Lower lobe of right lung (tissue), 2 donors: Measurements from ENCODE around the gene RAD18. TPM values are rescaled to one million over a fixed set of nuclear protein-coding genes. Genes with fewer than 3 reads are reported as not detected.

Experiments
- ATAC-seq, 2 donors: fragments of 200-7000 bp; cut with Tn5 transposase; one replicate each; pipeline ENCODE4 v1.9.1; 2020 to 2022; ENCODE audit warnings: mild to moderate bottlenecking in 2 of 2, moderate library complexity in 2 of 2
- DNase-seq: peaks from one replicate; pipeline ENCODE4 v3.0.0-alpha.2; 2020
- H3K27ac ChIP-seq: fragments of 200-600 bp; one replicate; pipeline ENCODE4 v1.8.0; 2022
- H3K27me3 ChIP-seq: fragments of 200-600 bp; one replicate; pipeline ENCODE4 v1.8.0; 2022; ENCODE audit warnings: low read depth
- H3K36me3 ChIP-seq: fragments of 200-600 bp; one replicate; pipeline ENCODE4 v1.8.0; 2022; ENCODE audit warnings: mild to moderate bottlenecking
- H3K4me1 ChIP-seq: fragments of 200-600 bp; one replicate; pipeline ENCODE4 v1.8.0; 2022
- H3K4me3 ChIP-seq: fragments of 200-600 bp; one replicate; pipeline ENCODE4 v1.8.0; 2022; ENCODE audit warnings: mild to moderate bottlenecking
- H3K9me3 ChIP-seq: fragments of 200-600 bp; one replicate; pipeline ENCODE4 v1.8.0; 2022
- intact Hi-C: fragments of 100-400 bp; cut with DNase I; formaldehyde crosslinking; loops from one replicate; pipeline ENCODE4 v1.11.0; 2022
- long read RNA-seq: library from polyadenylated mRNA; unstranded; transcript quantifications from one replicate; pipeline ENCODE4 v2.0.0, GENCODE V29; 2021
- total RNA-seq: library from RNA; stranded (reverse); fragmentation: NEBNext Ultra II Directional; extraction: Animal tissue kit (Norgen Biotek cat#: 25700); gene quantifications from one replicate; pipeline ENCODE4 v1.2.1, GENCODE V29; 2021
- TF ChIP-seq, protein P1 (sequence below): fragments of 200-600 bp; IDR thresholded peaks from one replicate; pipeline ENCODE4 v1.8.0; 2022; ENCODE audit warnings: antibody characterized with exemption, mild to moderate bottlenecking
- donor health status: DM: no; HTN: yes; CAD: no; lungs with severe emphysema.

RAD18 gene
- 12.6 TPM for total RNA-seq
- long read RNA-seq, full-length matches to known transcripts = 4 of 22 reads
- long read RNA-seq, partial matches to known transcripts = 0 of 22 reads
- long read RNA-seq, other reads (novel, unspliced or antisense) = 18 of 22 reads

- ATAC-seq = peak; percentile 98
- intact Hi-C loops = no loop called here
Measured at GRCh38 chr3:8963137-8963853, at the start of gene RAD18. Gene RAD18, minus strand, starts transcription at chr3:8963472. Its CDS starts 87 bp downstream, at chr3:8963385.

GRCh38 chr3:9012521-9012920 is 49.2 kb upstream of the RAD18 start:
- ATAC-seq (no peak), DNase-seq (no peak)
- no peaks in the 10 kb centered on the region for H3K9me3 ChIP-seq
- no peaks in the 10 kb centered on the region for H3K27me3 ChIP-seq
- no peak overlapping the region for H3K27ac ChIP-seq
- intact Hi-C loops = no loop called here
- no peaks in the 10 kb centered on the region for H3K36me3 ChIP-seq
- TF ChIP-seq, protein P1, sequence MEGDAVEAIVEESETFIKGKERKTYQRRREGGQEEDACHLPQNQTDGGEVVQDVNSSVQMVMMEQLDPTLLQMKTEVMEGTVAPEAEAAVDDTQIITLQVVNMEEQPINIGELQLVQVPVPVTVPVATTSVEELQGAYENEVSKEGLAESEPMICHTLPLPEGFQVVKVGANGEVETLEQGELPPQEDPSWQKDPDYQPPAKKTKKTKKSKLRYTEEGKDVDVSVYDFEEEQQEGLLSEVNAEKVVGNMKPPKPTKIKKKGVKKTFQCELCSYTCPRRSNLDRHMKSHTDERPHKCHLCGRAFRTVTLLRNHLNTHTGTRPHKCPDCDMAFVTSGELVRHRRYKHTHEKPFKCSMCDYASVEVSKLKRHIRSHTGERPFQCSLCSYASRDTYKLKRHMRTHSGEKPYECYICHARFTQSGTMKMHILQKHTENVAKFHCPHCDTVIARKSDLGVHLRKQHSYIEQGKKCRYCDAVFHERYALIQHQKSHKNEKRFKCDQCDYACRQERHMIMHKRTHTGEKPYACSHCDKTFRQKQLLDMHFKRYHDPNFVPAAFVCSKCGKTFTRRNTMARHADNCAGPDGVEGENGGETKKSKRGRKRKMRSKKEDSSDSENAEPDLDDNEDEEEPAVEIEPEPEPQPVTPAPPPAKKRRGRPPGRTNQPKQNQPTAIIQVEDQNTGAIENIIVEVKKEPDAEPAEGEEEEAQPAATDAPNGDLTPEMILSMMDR = no peak
- H3K4me1 ChIP-seq = no peaks in the 10 kb centered on the region
- no peak overlapping the region for H3K4me3 ChIP-seq

More at GRCh38 chr3:8963137-8963853, at the start of gene RAD18:
- peaks cover 9% of the 10 kb centered on the region for H3K4me1 ChIP-seq
- H3K27ac ChIP-seq = peak within 1 kb of the TSS; percentile 84
- no peaks in the 10 kb centered on the region for H3K27me3 ChIP-seq
- peak; percentile 94 for DNase-seq
- TF ChIP-seq, protein P1 = peak; percentile 5
- H3K36me3 ChIP-seq = no peaks in the 10 kb centered on the region
- H3K4me3 ChIP-seq = peak within 1 kb of the TSS; percentile 86
- H3K9me3 ChIP-seq = no peaks in the 10 kb centered on the region

- intact Hi-C loops = no loop called here
- Histone ChIP-seq H3K4me1 (no peaks in the 10 kb centered on the region), H3K27ac (no peak overlapping the region), H3K4me3 (no peak overlapping the region), H3K27me3 (no peaks in the 10 kb centered on the region), H3K36me3 (no peaks in the 10 kb centered on the region), H3K9me3 (no peaks in the 10 kb centered on the region)
- no peak for DNase-seq
- ATAC-seq = no peak
- TF ChIP-seq, protein P1 = no peak
Measured at GRCh38 chr3:9009976-9010545, 46.8 kb upstream of the RAD18 start.

DNA sequence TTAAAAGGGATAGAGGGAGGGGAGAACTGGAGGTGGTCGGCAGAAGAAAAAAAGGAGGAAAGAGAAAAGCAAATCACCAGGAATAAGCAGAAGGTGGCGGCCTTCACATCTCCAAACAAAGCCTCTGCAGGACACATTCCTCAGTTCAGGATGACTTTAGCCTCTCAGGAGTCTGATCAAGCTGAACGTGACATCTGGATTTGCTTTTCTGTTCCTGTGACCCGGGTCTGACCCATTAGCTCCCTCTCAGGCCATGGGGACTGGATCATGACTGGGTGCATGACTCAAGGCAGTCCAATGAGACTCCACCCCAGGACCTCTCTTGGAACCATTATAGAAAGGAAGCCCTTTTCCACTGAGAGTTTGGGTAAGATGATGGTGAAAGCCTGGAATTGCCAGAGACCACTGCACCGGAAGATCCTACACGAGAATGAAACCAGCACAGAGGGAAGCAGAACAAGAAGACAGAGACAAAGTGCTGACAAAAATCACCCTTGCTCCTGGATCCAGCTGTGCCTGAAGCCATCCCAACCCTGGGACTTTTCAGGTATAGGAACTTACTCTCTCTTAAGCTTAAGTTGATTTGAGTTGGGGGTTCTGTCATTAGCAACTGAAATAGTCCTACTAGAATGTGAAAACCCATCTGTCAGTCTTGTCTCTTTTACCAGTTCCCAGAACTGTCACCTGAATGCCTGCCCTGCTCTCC is 45.4 kb upstream of the RAD18 start:
- H3K4me1 ChIP-seq = no peaks in the 10 kb centered on the region
- H3K27ac ChIP-seq = no peak overlapping the region
- H3K36me3 ChIP-seq = no peaks in the 10 kb centered on the region
- no peak overlapping the region for H3K4me3 ChIP-seq
- TF ChIP-seq, protein P1 = no peak
- ATAC-seq (no peak), DNase-seq (no peak)
- intact Hi-C loops = no loop called here
- H3K27me3 ChIP-seq = no peaks in the 10 kb centered on the region
- no peaks in the 10 kb centered on the region for H3K9me3 ChIP-seq

GRCh38 chr3:9007928-9008327 is 44.7 kb upstream of the RAD18 start:
- DNase-seq (no peak), ATAC-seq (no peak)
- H3K27me3 ChIP-seq = no peaks in the 10 kb centered on the region
- no peak overlapping the region for H3K4me3 ChIP-seq
- TF ChIP-seq, protein P1 = no peak
- H3K4me1 ChIP-seq = no peaks in the 10 kb centered on the region
- H3K36me3 ChIP-seq = no peaks in the 10 kb centered on the region
- no peaks in the 10 kb centered on the region for H3K9me3 ChIP-seq
- intact Hi-C loops = no loop called here
- H3K27ac ChIP-seq = no peak overlapping the region
